ENCODE measurements around the gene DICER1.

Gene DICER1

GRCh38 chr14:95146079-95146771 lies 11.1 kb downstream of the DICER1 start:
- no peak for DNase-seq (ENCODE audit: extremely low read depth, low read depth)
- no peak for TF ChIP-seq CTCF (IDR thresholded peaks at IDR 0.05; ENCODE audit: low read depth, low read length)

GRCh38 chr14:95144849-95145248 lies 12.5 kb downstream of the DICER1 start:
- no peak for TF ChIP-seq CTCF (IDR thresholded peaks at IDR 0.05; ENCODE audit: low read depth, low read length)
- no peak for DNase-seq (ENCODE audit: extremely low read depth, low read depth)

GRCh38 chr14:95143808-95144620 lies 13.3 kb downstream of the DICER1 start:
- no peak for DNase-seq (ENCODE audit: extremely low read depth, low read depth)
- no peak for TF ChIP-seq CTCF (IDR thresholded peaks at IDR 0.05; ENCODE audit: low read depth, low read length)

DNA sequence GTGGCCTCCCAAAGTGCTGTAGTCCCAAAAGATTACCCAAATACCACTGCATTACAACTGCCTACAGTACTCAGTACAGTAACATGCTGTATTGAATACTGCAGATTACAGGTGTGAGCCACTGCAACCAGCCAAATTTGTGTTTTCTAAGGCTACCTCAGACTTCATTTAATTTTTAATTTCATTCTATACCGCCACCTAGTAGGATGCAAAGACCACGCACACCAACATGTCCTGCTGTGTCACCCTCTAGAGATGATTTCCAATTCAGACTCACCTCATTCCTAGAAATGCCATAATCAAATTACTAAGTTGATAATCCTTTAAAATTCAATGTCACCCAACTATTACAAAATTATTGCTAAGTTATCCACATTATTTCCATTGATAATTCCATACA lies 15.1 kb downstream of the DICER1 start:
- TF ChIP-seq CTCF (IDR thresholded peaks at IDR 0.05; ENCODE audit: low read depth, low read length) = no peak
- DNase-seq (ENCODE audit: extremely low read depth, low read depth) = no peak

DNA sequence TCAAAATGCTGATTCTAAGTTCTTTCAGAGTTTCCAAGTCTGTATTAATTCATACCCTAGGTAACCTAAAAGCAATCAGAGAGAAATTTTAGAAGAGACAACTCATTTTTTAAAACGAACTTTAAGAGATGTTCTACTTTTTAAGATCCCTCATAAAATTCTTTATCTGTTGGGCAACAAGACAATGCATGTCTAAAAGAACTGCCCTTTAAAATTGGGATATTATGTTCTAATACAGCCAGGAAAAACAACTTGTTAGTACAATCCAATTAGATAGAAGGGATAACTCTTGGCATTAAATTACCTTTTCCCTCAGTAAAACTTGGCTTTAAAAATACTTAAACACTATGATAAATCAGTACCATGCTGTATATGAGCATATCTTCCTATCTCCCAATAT lies 15.6 kb downstream of the DICER1 start:
- no peak for DNase-seq (ENCODE audit: extremely low read depth, low read depth)
- TF ChIP-seq CTCF (IDR thresholded peaks at IDR 0.05; ENCODE audit: low read depth, low read length) = no peak

DNA sequence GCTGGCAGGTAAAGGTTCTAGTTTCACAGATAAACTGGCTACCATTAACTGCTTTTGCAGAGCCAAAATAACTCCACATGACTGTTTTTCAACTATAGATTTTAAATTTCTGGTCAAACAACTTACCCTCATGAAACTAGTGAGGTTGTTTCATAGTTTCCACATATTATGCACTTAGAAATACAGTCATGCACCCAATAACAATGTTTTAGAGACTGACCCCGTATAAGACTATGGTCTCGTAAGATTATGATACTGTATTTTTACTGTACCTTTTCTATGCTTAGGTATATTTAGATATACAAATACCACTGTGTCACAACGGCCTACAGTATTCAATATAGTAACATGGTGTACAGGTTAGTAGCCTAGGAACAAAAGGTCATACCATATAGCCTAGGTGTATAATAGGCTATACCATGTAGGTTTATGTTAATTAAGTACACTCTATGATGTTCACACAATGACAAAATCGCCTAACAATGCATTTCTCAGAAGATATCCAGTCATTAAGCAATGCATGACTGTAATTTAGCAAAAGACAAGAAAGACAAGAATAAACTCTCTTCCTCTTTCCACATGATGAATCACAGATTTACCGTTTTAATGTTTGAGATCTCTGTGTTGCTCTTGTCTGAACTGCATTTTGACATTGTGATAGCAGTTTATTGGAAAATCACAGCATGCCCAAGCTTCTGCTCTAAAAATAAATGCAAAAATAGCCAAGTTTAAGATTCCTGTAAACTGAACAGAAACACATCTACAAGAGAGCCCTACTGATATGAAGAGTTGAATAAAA lies 17.1 kb downstream of the DICER1 start:
- no peak for DNase-seq (ENCODE audit: extremely low read depth, low read depth)

More for the DNA sequence above, 17.1 kb downstream of the DICER1 start:
- TF ChIP-seq CTCF (IDR thresholded peaks at IDR 0.05; ENCODE audit: low read depth, low read length) = no peak

All from AG09319 (cell line).